ENCODE data around the gene KYNU. TPM values are rescaled to one million over a fixed set of nuclear protein-coding genes. Genes with fewer than 3 reads are reported as not detected.

Gene KYNU
- total RNA-seq, 1 donor from 2014 or later, result 0.26 TPM

DNA sequence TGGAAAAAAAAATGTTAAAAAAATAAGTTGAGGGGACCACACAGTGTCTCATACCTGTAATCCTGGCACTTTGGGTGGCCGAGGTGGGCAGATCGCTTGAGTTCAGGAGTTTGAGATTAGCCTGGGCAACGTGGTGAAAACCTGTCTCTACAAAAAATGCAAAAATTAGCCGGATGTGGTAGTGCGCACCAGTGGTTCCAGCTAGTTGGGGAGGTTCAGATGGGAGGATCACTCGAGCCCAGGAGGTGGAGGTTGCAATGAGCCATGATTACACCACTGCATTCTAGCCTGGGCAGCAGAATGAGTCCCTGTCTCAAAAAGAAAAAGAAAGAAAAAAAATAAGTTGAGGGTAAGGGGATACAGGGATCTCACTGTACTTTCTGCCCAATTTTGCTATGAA is 6.1 kb upstream of the KYNU start:
- TF ChIP-seq, protein P1, sequence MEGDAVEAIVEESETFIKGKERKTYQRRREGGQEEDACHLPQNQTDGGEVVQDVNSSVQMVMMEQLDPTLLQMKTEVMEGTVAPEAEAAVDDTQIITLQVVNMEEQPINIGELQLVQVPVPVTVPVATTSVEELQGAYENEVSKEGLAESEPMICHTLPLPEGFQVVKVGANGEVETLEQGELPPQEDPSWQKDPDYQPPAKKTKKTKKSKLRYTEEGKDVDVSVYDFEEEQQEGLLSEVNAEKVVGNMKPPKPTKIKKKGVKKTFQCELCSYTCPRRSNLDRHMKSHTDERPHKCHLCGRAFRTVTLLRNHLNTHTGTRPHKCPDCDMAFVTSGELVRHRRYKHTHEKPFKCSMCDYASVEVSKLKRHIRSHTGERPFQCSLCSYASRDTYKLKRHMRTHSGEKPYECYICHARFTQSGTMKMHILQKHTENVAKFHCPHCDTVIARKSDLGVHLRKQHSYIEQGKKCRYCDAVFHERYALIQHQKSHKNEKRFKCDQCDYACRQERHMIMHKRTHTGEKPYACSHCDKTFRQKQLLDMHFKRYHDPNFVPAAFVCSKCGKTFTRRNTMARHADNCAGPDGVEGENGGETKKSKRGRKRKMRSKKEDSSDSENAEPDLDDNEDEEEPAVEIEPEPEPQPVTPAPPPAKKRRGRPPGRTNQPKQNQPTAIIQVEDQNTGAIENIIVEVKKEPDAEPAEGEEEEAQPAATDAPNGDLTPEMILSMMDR (conservative IDR thresholded peaks at IDR 0.05), result no peak
- H3K27ac Mint-ChIP-seq (ENCODE audit: unreplicated experiment), result no peak overlapping the region
- H3K36me3 Mint-ChIP-seq (ENCODE audit: low read depth), result no peaks in the 10 kb centered on the region
- H3K9me3 Mint-ChIP-seq, result no peaks in the 10 kb centered on the region
- no peaks in the 10 kb centered on the region for H3K27me3 Mint-ChIP-seq (ENCODE audit: low read depth)
- no peak for DNase-seq (ENCODE audit: low read depth, low spot score)
- no peaks in the 10 kb centered on the region for H3K4me1 Mint-ChIP-seq
- no peak overlapping the region for H3K4me3 Mint-ChIP-seq

DNA sequence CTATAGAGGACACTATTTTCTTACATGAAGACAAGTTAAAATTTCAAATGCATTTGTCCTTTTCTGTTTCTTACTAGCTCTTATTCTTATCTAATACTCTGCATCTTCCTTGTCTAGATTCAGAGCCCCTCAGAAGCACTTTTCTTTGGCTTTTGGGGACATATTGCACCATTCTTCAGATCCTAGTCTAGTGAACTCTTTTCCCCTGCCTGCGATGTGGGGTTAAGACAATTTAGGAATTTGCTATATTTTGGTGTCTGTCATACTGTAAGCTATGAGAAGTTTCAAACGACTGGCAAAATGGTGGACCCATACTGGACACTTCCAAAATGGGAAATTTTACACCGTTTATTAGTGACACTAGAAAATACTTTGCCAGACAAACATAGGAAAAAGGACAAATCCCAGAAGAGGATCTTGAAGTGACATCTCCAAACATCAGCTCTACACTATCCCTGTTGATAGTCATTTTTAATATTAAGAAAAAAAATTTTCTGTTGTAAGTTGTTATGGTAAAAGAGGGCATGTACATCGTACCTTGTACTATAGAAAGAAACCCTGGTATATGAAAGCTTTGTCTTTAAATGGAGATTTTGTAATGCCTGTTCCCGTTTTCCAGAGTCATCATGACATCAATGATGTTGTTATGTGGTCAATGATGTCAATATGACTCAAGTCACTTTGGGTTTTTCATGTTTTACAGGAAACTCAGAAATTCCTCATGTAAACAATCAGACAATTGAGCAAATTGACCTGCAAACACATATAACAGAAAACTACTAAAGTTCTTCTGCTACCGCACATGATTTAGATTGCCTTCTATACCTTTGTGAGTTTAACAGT is 4.4 kb upstream of the KYNU start:
- Mint-ChIP-seq H3K27me3 (ENCODE audit: low read depth) (no peaks in the 10 kb centered on the region), H3K9me3 (no peaks in the 10 kb centered on the region), H3K4me1 (no peaks in the 10 kb centered on the region), H3K36me3 (ENCODE audit: low read depth) (no peaks in the 10 kb centered on the region), H3K4me3 (no peak overlapping the region), H3K27ac (ENCODE audit: unreplicated experiment) (no peak overlapping the region)
- DNase-seq (ENCODE audit: low read depth, low spot score), result no peak
- TF ChIP-seq, protein P1 (conservative IDR thresholded peaks at IDR 0.05), result no peak

DNA sequence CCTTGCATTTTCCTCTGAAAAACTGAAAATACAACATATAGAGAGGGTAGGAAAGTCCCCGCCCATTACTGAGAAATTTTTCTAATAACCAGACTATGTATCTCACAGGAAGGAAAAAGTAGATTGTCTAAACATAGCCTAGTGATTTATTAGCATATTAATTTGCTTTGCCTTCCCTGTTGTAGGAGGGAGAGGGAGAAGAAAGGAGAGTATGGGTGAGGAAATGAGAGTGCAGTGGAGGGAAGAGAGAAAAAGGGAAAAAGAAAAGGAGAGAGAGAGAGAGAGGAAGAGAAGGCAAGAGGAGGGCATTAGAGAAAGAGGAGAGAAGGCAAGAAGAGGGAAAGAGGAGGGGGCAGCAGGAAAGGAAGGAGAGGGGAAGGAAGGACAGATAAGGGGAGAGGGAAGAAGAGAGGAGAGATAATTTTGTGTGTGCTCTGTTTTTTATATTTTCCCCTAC is 3.6 kb upstream of the KYNU start:
- no peaks in the 10 kb centered on the region for H3K4me1 Mint-ChIP-seq
- DNase-seq (ENCODE audit: low read depth, low spot score), result no peak
- no peak overlapping the region for H3K4me3 Mint-ChIP-seq
- no peaks in the 10 kb centered on the region for H3K27me3 Mint-ChIP-seq (ENCODE audit: low read depth)
- H3K9me3 Mint-ChIP-seq, result no peaks in the 10 kb centered on the region
- TF ChIP-seq, protein P1 (conservative IDR thresholded peaks at IDR 0.05), result no peak
- H3K27ac Mint-ChIP-seq (ENCODE audit: unreplicated experiment), result no peak overlapping the region
- no peaks in the 10 kb centered on the region for H3K36me3 Mint-ChIP-seq (ENCODE audit: low read depth)

DNA sequence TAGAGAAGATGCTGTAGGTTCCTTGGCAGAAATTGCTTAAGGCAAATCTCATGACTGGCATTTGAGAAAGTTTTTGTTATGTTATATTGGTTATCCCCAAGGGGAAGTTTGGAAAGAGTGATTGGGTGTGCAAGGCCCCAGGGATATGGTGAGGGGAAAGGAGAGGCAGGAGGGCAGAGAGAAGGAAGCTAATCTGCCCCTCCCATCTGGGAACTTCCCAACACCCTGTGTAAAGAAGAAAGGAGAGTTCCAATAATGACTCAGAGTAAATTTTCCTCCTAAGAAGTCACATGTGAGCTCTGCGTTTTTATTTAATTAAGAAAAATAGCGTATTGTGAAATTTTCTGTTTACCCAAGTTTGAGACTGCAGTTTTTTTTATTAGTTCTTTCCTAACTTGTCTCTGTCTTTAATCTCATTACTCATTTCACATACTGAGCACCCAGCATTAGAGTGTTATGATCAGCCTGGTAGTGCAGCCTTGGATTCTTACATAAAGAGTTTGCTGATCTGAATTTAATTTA is 3.1 kb upstream of the KYNU start:
- no peaks in the 10 kb centered on the region for H3K36me3 Mint-ChIP-seq (ENCODE audit: low read depth)
- no peaks in the 10 kb centered on the region for H3K9me3 Mint-ChIP-seq
- no peaks in the 10 kb centered on the region for H3K27me3 Mint-ChIP-seq (ENCODE audit: low read depth)
- DNase-seq (ENCODE audit: low read depth, low spot score), result no peak
- TF ChIP-seq, protein P1 (conservative IDR thresholded peaks at IDR 0.05), result no peak
- no peak overlapping the region for H3K4me3 Mint-ChIP-seq
- H3K4me1 Mint-ChIP-seq, result no peaks in the 10 kb centered on the region
- H3K27ac Mint-ChIP-seq (ENCODE audit: unreplicated experiment), result no peak overlapping the region

DNA sequence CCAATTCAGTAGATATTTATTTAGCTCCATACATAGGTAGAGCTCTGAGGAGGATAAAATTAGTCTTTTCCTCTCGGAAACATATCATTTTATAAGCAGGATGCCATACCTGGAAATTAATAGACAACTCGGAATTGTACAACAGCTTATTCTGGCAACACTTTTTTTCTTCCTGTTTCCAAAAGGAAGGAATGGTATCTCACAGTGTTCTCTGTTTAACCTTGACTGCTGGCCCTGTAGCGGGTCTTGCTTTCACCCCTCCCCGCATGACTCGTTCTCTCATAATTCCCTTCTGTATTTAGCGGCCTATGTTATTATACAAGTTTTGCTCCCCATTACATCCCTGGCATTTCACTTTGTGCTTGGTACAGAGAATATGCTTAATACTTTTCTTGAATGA is 2.5 kb upstream of the KYNU start:
- H3K36me3 Mint-ChIP-seq (ENCODE audit: low read depth), result no peaks in the 10 kb centered on the region
- H3K27ac Mint-ChIP-seq (ENCODE audit: unreplicated experiment), result no peak overlapping the region
- DNase-seq (ENCODE audit: low read depth, low spot score), result no peak
- TF ChIP-seq, protein P1 (conservative IDR thresholded peaks at IDR 0.05), result no peak
- H3K27me3 Mint-ChIP-seq (ENCODE audit: low read depth), result no peaks in the 10 kb centered on the region
- H3K4me1 Mint-ChIP-seq, result no peaks in the 10 kb centered on the region
- H3K9me3 Mint-ChIP-seq, result no peaks in the 10 kb centered on the region
- no peak overlapping the region for H3K4me3 Mint-ChIP-seq

Data from neural crest cell (in vitro differentiated cells).